ENCODE data around the gene FADS2.

The FADS2 gene

DNA sequence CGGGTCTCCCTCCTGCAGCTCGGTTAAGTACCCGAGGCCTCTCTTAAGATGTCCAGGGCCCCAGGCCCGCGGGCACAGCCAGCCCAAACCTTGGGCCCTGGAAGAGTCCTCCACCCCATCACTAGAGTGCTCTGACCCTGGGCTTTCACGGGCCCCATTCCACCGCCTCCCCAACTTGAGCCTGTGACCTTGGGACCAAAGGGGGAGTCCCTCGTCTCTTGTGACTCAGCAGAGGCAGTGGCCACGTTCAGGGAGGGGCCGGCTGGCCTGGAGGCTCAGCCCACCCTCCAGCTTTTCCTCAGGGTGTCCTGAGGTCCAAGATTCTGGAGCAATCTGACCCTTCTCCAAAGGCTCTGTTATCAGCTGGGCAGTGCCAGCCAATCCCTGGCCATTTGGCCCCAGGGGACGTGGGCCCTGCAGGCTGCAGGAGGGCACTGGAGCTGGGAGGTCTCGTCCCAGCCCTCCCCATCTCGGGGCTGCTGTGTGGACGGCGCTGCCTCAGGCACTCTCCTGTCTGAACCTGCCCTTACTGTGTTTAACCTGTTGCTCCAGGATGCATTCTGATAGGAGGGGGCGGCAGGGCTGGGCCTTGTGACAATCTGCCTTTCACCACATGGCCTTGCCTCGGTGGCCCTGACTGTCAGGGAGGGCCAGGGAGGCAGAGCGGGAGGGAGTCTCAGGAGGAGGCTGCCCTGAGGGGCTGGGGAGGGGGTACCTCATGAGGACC lies 38.3 kb downstream of the FADS2 start:
- Histone ChIP-seq H3K36me3 (ENCODE audit: control insufficient read depth in 5 of 5, insufficient read depth in 5 of 5, low read length in 5 of 5) (peaks cover 0 to 33% (median 28%) of the 10 kb centered on the region in 5 donors), H3K9me3 (ENCODE audit: control insufficient read depth in 5 of 5, low read length in 5 of 5) (no peaks in the 10 kb centered on the region), H3K4me3 (ENCODE audit: low read depth in 1 of 5, low read length in 5 of 5) (no peak overlapping the region), H3K27me3 (ENCODE audit: control insufficient read depth in 5 of 5, insufficient read depth in 4 of 5, low read length in 5 of 5) (no peaks in the 10 kb centered on the region), H3K4me1 (ENCODE audit: control insufficient read depth in 5 of 5, insufficient read depth in 5 of 5, low read length in 5 of 5) (peaks cover 0 to 18% (median 15%) of the 10 kb centered on the region in 5 donors), H3K27ac (ENCODE audit: low read depth, low read length) (no peak overlapping the region), H3K9ac (ENCODE audit: low read length in 5 of 5) (no peak overlapping the region)

GRCh38 chr11:61866958-61867343 lies 38.9 kb downstream of the FADS2 start:
- Histone ChIP-seq H3K27ac (ENCODE audit: low read depth, low read length) (no peak overlapping the region), H3K4me3 (ENCODE audit: low read depth in 1 of 5, low read length in 5 of 5) (no peak overlapping the region), H3K27me3 (ENCODE audit: control insufficient read depth in 5 of 5, insufficient read depth in 4 of 5, low read length in 5 of 5) (no peaks in the 10 kb centered on the region), H3K36me3 (ENCODE audit: control insufficient read depth in 5 of 5, insufficient read depth in 5 of 5, low read length in 5 of 5) (peaks cover 0 to 28% (median 26%) of the 10 kb centered on the region in 5 donors), H3K4me1 (ENCODE audit: control insufficient read depth in 5 of 5, insufficient read depth in 5 of 5, low read length in 5 of 5) (peaks cover 0 to 21% (median 17%) of the 10 kb centered on the region in 5 donors), H3K9ac (ENCODE audit: low read length in 5 of 5) (no peak overlapping the region), H3K9me3 (ENCODE audit: control insufficient read depth in 5 of 5, low read length in 5 of 5) (no peaks in the 10 kb centered on the region)

DNA sequence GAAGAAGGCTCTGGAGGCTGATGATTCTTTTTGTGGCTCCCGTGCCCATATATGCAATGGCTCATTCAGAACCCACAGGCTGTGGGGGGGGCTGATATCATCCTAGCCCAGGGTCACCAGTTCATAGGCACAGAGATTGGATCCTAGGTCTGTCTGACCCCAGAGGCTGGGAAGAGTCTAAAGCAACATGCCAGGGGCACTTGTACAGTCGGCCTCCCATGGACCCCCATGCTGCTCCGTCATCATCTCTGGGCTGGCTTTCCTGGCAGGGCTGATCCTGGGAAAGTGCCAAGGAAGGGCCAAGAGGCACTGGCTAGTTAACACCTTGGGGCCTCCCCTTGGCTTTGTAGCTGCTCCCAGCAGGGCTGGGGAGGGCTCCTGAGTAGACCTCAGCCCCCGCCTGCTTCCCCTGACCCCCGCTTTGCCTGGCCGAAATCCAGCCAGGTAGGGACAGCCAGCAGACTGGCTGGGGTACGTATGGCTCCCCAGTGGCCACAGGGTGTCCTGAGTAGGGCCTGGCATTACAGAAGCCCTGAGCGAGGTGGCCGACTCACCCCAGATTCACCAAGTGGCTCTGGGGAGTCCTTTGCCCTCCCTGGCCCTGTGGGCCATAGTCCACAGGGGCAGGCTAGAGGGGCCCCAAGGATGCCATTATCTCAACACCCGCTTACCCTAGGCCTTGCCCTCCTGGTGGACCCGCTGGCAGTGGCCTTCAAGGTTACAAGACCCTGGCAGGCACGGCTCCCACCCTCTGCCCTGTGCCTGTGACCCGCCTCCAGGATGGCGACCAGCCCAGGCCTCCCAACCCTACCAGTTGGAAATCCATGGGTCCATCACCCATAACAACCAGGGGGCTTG lies 40.7 kb downstream of the FADS2 start:
- H3K27me3 ChIP-seq (ENCODE audit: control insufficient read depth in 5 of 5, insufficient read depth in 4 of 5, low read length in 5 of 5), result no peaks in the 10 kb centered on the region
- H3K27ac ChIP-seq (ENCODE audit: low read depth, low read length), result no peak overlapping the region
- no peaks in the 10 kb centered on the region for H3K9me3 ChIP-seq (ENCODE audit: control insufficient read depth in 5 of 5, low read length in 5 of 5)
- no peak overlapping the region for H3K4me3 ChIP-seq (ENCODE audit: low read depth in 1 of 5, low read length in 5 of 5)
- no peak overlapping the region for H3K9ac ChIP-seq (ENCODE audit: low read length in 5 of 5)
- H3K36me3 ChIP-seq (ENCODE audit: control insufficient read depth in 5 of 5, insufficient read depth in 5 of 5, low read length in 5 of 5), result peaks cover 0 to 26% (median 22%) of the 10 kb centered on the region in 5 donors
- peaks cover 0 to 26% (median 18%) of the 10 kb centered on the region in 5 donors for H3K4me1 ChIP-seq (ENCODE audit: control insufficient read depth in 5 of 5, insufficient read depth in 5 of 5, low read length in 5 of 5)

- H3K4me1 ChIP-seq (ENCODE audit: control insufficient read depth in 5 of 5, insufficient read depth in 5 of 5, low read length in 5 of 5), result peaks cover 0 to 32% (median 24%) of the 10 kb centered on the region in 5 donors
- H3K9ac ChIP-seq (ENCODE audit: low read length in 5 of 5), result no peak overlapping the region
- H3K36me3 ChIP-seq (ENCODE audit: control insufficient read depth in 5 of 5, insufficient read depth in 5 of 5, low read length in 5 of 5), result peaks cover 0 to 30% (median 20%) of the 10 kb centered on the region in 5 donors
- H3K27me3 ChIP-seq (ENCODE audit: control insufficient read depth in 5 of 5, insufficient read depth in 4 of 5, low read length in 5 of 5), result no peaks in the 10 kb centered on the region
- no peaks in the 10 kb centered on the region for H3K9me3 ChIP-seq (ENCODE audit: control insufficient read depth in 5 of 5, low read length in 5 of 5)
- H3K4me3 ChIP-seq (ENCODE audit: low read depth in 1 of 5, low read length in 5 of 5), result no peak overlapping the region
- H3K27ac ChIP-seq (ENCODE audit: low read depth, low read length), result no peak overlapping the region
Observed at GRCh38 chr11:61869429-61869707, 41.3 kb downstream of the FADS2 start.

DNA sequence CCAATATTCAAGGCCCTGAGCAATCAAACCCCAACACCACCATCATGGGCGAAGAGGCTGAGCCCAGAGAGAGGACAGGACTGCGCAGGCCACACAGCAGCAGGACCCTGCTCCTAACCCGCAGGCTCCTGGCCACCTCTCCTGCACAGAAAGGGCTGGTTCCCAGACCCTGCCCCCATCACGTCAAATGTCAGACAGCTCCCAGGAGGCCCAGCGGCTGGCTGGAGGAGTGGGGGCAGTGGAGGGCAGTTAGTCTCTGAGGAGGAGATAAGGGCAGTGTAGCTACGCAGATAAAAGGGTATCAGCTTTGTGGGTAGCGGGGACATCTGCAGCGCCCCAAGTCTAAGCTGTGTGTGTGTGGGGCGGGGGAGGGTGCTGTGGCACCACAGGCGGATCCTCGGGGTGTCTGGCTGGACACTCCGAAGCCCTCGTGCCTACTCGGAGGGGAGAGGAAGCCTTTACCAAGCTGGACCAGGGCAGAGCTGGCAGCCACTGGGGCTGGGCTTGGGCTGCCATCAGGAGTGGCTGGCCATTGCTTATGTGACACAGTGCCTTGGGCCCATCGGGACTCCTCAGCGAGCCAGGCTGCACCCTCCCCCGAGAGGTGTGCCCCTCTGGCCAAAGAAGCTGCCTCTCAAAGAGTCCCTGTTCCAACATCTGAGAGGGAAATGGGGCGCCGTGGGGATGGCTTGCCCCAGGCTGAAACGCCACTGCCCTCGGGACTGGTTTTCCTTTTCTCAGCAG lies 41.8 kb downstream of the FADS2 start:
- no peak overlapping the region for H3K27ac ChIP-seq (ENCODE audit: low read depth, low read length)

DNA sequence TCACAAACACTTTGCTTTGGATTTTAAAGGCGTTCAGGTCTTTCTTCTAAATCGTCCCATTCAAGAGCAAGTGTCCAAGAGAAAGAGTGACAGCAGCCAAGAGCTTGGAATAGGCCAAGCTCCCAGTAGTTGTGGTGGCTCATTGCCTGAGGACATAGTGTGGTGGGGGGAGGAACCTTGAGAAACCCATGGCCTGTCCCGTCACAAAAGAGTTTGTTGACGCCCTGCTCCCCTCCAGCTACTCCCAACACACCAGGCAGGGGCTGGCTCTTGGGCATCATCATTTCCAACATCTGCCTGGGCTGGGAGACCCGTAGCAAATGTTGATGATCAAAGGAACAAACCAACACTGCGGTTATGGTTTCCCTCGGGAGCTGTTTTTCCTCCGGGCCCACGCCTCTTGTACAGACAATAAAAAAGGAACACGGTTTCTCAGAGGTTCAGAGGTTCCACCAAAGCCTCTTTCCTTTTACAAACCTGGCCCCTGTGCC lies 42.5 kb downstream of the FADS2 start:
- Histone ChIP-seq H3K36me3 (ENCODE audit: control insufficient read depth in 5 of 5, insufficient read depth in 5 of 5, low read length in 5 of 5) (peaks cover 0 to 26% (median 15%) of the 10 kb centered on the region in 5 donors), H3K27me3 (ENCODE audit: control insufficient read depth in 5 of 5, insufficient read depth in 4 of 5, low read length in 5 of 5) (no peaks in the 10 kb centered on the region), H3K4me1 (ENCODE audit: control insufficient read depth in 5 of 5, insufficient read depth in 5 of 5, low read length in 5 of 5) (peaks cover 0 to 42% (median 29%) of the 10 kb centered on the region in 5 donors), H3K27ac (ENCODE audit: low read depth, low read length) (peak overlapping the region; percentile 33), H3K9me3 (ENCODE audit: control insufficient read depth in 5 of 5, low read length in 5 of 5) (no peaks in the 10 kb centered on the region), H3K4me3 (ENCODE audit: low read depth in 1 of 5, low read length in 5 of 5) (no peak overlapping the region), H3K9ac (ENCODE audit: low read length in 5 of 5) (peak overlapping the region in 1 of 5 donors; percentile 52)

More for the DNA sequence above, 41.8 kb downstream of the FADS2 start:
- Histone ChIP-seq H3K4me3 (ENCODE audit: low read depth in 1 of 5, low read length in 5 of 5) (no peak overlapping the region), H3K36me3 (ENCODE audit: control insufficient read depth in 5 of 5, insufficient read depth in 5 of 5, low read length in 5 of 5) (peaks cover 0 to 29% (median 19%) of the 10 kb centered on the region in 5 donors), H3K9me3 (ENCODE audit: control insufficient read depth in 5 of 5, low read length in 5 of 5) (no peaks in the 10 kb centered on the region), H3K27me3 (ENCODE audit: control insufficient read depth in 5 of 5, insufficient read depth in 4 of 5, low read length in 5 of 5) (no peaks in the 10 kb centered on the region), H3K4me1 (ENCODE audit: control insufficient read depth in 5 of 5, insufficient read depth in 5 of 5, low read length in 5 of 5) (peaks cover 0 to 36% (median 27%) of the 10 kb centered on the region in 5 donors), H3K9ac (ENCODE audit: low read length in 5 of 5) (no peak overlapping the region)

DNA sequence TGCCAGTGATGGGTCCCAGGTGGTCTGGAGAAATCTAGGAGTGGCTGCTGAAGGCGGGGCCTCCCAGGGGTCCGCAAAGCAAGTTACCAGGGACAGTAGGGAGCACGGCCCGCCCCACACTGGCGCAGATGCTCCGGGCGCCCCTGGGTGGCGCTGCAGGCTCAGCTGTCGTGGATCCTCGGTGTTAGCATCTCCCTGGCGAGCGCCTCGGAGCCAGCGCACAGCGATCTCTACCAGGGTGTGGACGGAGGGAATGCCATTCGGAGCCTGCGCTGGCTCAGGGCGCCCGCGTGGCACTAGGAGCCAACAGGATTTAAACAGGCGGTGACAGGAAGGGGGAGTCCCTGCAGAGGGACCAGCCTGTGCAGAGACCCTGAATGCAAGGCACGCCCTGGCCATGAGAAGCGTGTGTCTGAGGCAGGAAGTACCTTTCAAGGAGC lies 43.1 kb downstream of the FADS2 start:
- peak overlapping the region in 3 of 5 donors; percentile 34 to 52 (median 43) for H3K9ac ChIP-seq (ENCODE audit: low read length in 5 of 5)
- peak overlapping the region in 2 of 5 donors; percentile 28 to 34 for H3K4me3 ChIP-seq (ENCODE audit: low read depth in 1 of 5, low read length in 5 of 5)
- peaks cover 0 to 44% (median 31%) of the 10 kb centered on the region in 5 donors for H3K4me1 ChIP-seq (ENCODE audit: control insufficient read depth in 5 of 5, insufficient read depth in 5 of 5, low read length in 5 of 5)
- peak overlapping the region; percentile 33 for H3K27ac ChIP-seq (ENCODE audit: low read depth, low read length)
- no peaks in the 10 kb centered on the region for H3K27me3 ChIP-seq (ENCODE audit: control insufficient read depth in 5 of 5, insufficient read depth in 4 of 5, low read length in 5 of 5)
- no peaks in the 10 kb centered on the region for H3K9me3 ChIP-seq (ENCODE audit: control insufficient read depth in 5 of 5, low read length in 5 of 5)
- peaks cover 0 to 29% (median 19%) of the 10 kb centered on the region in 5 donors for H3K36me3 ChIP-seq (ENCODE audit: control insufficient read depth in 5 of 5, insufficient read depth in 5 of 5, low read length in 5 of 5)

- Histone ChIP-seq H3K9me3 (ENCODE audit: control insufficient read depth in 5 of 5, low read length in 5 of 5) (no peaks in the 10 kb centered on the region), H3K4me1 (ENCODE audit: control insufficient read depth in 5 of 5, insufficient read depth in 5 of 5, low read length in 5 of 5) (peaks cover 0 to 49% (median 42%) of the 10 kb centered on the region in 5 donors), H3K9ac (ENCODE audit: low read length in 5 of 5) (no peak overlapping the region), H3K36me3 (ENCODE audit: control insufficient read depth in 5 of 5, insufficient read depth in 5 of 5, low read length in 5 of 5) (peaks cover 0 to 48% (median 38%) of the 10 kb centered on the region in 5 donors), H3K27me3 (ENCODE audit: control insufficient read depth in 5 of 5, insufficient read depth in 4 of 5, low read length in 5 of 5) (no peaks in the 10 kb centered on the region), H3K4me3 (ENCODE audit: low read depth in 1 of 5, low read length in 5 of 5) (no peak overlapping the region), H3K27ac (ENCODE audit: low read depth, low read length) (no peak overlapping the region)
Observed at GRCh38 chr11:61872935-61873565, 45.0 kb downstream of the FADS2 start.

DNA sequence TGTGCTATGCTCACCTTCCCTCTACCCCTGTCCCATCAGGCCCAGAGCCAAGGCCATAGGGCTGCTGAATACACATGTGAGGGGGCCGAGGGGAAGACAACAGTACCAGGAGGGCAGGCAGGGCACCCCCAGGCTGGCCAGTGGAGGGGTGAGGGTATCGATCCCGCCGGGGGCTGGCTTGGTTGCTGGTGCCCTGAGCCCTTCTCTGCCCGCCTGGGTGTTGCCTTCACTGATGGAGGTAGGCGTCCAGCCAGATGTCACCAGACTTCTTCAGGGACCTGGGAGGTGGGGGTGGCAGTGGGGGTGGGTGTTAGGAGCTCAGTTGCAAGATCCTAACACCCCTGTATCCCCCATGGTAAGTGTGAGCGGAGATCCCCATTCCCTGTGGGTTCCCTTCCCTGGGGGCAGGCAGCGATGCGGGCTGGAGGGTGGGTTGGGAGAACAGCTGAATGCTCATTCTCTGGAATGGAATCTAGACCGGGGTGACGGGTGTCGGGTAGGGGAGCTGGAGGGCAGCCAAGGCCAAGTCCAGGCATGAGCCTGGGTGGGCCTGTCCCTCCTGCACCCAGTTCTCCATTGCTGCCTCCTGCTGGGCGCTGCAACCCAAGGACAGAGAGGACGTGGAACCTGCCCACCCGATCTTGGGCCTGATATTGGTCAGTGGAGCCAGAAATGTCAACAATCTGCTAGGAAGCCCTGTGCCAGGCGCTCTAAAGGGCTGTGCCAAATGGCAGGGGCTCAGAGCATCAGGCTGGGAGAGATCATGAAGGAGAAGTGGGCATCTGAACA lies 45.7 kb downstream of the FADS2 start:
- Histone ChIP-seq H3K36me3 (ENCODE audit: control insufficient read depth in 5 of 5, insufficient read depth in 5 of 5, low read length in 5 of 5) (peaks cover 0 to 55% (median 45%) of the 10 kb centered on the region in 5 donors), H3K27ac (ENCODE audit: low read depth, low read length) (peak overlapping the region; percentile 49)

More for the DNA sequence above, 45.7 kb downstream of the FADS2 start:
- H3K9me3 ChIP-seq (ENCODE audit: control insufficient read depth in 5 of 5, low read length in 5 of 5), result no peaks in the 10 kb centered on the region
- H3K27me3 ChIP-seq (ENCODE audit: control insufficient read depth in 5 of 5, insufficient read depth in 4 of 5, low read length in 5 of 5), result no peaks in the 10 kb centered on the region
- peak overlapping the region in 1 of 5 donors; percentile 8 for H3K9ac ChIP-seq (ENCODE audit: low read length in 5 of 5)
- H3K4me1 ChIP-seq (ENCODE audit: control insufficient read depth in 5 of 5, insufficient read depth in 5 of 5, low read length in 5 of 5), result peaks cover 0 to 56% (median 45%) of the 10 kb centered on the region in 5 donors
- H3K4me3 ChIP-seq (ENCODE audit: low read depth in 1 of 5, low read length in 5 of 5), result peak overlapping the region in 1 of 5 donors; percentile 23
